HG03025 (cell line): ENCODE data around the gene CBX1.
"Not testable (repeated sequence)": the region's sequence is repeated elsewhere in the genome, so short reads cannot be mapped to it uniquely, and the experiment has no call there.

Experiments used
- ATAC-seq: cut with Tn5 transposase; IDR thresholded peaks from one replicate; pipeline ENCODE4 v1.9.1; 2021; ENCODE audit warnings: mild to moderate bottlenecking, moderate library complexity; ENCODE audit not compliant: unreplicated experiment, low FRiP score

CBX1 gene

DNA sequence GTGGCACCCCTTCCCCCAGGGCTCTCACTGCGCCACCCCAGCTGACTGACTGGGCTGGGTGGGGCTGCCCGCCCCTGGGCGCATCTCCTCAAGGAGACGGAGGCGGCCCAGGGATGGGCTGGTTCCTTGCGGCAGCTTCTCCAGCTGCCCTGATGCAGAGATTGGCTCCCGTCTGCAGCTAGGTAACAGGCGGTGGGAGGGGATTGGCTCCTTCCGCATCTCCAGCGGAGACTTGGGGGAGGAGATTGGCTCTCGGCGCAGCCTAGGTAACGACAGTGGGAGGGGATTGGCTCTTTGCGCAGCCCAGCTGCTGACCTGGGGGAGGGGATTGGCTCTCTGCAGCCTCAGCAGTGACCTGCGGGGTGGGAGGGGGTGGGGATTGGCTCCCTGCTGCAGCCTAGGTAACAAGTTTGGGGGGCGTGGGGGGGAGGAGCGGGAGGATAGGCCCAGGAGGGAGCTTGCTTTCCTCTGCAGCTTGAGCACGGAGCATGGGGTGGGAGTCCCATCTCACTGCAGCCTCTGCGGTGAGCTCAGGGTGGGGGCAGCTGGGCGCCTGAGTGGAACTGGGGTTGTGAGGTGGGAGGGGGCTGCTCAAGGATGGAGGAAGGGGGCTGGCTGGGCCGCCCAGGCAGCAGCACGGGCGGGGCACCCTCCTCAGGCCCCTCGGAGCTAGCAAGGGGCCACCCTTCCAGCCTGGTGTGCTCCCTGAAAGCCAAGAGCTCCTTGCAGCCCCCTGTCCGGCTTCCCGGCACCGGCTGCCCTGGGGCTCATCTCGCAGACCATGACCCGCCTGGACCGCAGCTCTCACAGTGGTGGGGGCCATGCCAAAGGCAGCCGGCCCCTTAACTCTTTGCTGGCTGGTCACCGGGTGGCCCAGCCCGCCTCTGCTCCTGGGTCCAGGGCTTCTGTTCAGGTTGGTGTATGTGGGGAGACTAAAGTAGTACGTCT, 46.8 kb downstream of the CBX1 start:
- ATAC-seq = no peak

DNA sequence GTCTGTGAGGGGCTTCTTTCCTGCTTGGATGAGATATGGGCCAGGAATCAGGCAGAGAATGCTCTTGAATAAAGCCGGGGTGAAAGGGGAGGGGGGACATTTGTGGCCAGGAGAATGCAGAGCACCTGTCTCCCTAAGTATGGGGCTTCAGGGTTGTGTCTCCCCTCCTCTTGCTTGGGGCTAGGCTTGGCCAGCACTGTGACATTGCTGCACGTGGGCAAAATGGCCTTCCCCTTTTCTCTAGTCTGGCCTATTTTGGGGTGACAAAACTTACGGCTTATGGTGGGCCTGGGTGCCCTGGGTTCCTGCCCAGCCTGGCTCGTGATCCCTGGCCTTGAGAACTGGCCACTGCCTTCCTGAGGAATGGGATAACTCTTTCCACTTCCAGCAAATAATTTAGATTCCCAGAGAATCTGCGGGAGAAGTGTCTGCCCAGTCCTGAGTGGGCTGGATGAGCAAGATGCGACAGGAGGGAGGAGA, 47.5 kb downstream of the CBX1 start:
- ATAC-seq = no peak

DNA sequence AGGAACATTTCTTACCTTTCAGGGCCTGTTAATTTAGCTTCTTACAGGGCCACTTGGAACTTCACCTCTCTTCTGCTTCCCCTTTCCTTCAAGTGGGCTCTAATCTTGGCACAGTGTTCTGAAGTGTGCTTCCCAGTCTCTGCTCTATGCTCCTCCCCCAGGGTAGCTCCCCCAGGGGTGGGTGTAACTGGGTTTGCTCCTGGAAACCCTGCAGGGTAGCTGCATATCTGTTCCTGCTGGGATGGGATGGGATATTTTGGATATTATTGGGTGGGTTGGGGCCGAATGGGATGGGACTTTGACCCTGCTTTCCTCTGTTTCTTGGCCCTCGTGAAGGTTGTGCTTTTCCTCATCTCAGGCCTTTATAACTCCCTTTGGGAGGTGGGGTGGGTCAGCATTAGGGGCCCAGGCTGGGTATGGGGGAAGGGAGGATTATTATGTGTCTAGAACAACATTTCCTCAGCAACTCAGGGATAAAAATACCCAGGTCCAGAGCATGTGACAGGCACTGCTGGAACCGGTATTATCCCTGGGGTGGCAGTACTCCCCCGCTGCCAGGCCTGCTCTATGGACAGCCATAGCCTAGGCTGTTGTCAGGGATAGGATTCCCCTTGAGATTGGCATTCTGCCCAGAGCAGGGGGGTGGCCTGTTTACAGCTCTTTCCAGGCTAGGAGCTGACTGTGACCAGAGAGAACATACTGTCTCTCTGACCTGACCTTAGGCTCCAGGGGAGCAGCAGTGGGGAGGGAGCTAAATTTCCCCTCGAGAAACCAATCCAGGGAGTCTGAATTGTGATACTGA, 48.1 kb downstream of the CBX1 start:
- no peak for ATAC-seq

DNA sequence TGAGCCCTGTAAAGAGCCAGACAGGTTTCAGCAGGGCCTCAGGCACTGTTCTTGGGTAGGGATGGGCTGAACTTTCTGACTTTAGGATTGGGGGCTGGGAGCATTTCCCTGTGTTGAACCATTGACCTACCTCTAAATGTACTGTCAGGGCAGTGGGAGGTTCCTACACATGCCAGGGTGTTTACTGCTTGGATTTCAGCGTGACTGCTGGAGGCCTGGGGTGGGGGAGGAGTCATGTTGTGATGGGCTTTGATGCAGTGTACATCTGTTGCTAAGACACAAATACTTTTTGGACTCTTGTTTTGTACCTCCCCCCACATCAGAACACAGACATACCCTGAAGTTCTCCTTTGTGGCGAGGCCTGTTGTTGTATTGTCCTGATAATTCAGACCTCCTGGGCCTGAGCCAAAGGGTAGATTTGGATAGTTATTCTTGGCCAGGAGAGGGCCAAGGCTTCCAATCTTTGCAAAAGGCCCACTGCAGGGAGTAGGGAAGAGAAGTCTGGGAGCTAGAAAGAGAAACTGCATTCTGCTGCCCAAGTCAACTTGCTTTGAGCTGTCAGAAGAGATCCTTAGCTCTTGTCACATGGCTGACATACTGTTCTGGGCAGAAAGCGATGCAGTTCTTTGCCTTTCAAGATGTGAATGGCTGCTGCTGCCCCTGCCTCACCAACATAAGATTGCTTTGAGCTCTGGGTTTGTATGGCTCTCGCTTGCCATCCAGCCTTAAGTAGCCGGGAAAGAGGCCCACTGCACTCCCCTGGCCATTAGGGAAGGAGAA, 49.4 kb downstream of the CBX1 start:
- ATAC-seq = no peak

DNA sequence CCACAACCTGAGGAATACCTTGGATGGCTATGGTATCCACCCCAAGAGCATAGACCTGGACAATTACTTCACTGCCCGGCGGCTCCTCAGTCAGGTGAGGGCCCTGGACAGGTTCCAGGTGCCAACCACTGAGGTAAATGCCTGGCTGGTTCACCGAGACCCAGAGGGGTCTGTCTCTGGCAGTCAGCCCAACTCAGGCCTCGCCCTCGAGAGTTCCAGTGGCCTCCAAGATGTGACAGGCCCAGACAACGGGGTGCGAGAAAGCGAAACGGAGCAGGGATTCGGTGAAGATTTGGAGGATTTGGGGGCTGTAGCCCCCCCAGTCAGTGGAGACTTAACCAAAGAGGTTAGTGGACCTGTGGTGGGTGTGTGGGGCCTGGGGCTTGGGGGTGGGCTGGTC, 50.0 kb downstream of the CBX1 start:
- no peak for ATAC-seq

DNA sequence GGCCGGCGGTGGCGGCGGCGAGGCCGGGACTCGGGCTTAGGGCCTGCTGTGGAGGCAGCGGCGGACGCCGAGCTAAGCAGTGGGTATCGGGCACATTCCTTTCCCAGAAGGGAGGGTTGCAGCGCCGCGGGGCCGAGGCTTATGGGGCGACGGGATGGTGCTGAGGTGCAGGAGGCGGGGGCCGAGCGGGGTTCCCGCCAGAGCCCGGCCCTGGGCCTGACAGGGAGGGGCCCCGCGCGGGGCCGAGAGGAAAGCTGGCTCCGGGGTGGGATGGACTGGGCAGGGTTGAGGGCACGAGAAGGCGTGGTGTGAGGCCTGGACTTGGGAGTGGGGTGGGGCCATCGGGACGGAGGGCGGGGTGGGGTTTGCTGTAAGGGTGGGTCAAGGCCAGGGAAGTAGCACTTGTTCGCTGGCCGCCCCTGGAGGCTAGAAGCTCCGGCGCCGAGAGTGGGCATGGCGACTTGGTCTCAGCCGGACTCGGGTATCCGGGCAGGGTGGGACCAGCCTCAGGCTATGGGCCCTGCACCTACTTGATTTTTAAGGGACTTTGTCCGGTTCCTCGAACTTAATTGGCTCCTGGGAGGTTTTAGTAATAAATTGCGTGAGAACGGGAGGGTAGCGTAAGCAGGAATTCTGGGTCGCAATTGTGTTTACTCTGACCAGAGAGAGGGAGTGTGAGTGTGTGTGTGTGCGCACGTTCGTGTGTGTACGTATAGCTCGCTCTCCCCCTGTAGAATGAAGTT, 52.7 kb downstream of the CBX1 start:
- ATAC-seq = peak; percentile 39

DNA sequence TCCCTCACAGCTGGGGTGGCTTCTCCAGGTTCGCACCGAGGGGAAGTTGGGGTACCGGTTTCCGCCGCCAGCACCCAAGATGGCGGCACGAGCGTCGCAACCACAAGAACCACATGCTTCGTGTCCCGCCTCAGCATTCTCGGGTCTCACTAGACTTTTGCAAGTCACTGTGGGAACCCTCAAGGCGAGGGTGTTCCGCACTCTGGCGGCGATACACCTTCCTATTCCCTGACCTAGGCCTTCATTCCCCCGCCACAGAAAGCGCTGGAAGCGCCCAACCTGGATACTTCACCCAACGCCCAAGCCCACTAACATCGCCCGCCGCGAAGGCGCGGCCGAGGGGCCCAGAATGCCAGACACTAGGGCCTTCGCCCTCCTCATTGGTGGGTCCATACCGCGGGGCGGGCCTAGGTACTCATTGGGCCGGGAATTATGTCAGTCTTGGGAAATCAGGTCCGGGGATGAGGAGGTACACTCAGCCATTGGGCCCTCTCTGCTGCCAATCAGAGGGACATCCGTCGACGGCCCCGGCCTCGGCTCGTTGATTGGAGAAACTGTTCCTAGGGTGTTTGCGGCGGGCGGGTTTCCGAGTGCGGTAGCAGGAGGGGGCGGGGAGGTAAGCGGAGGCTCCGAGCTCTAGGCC, 53.4 kb downstream of the CBX1 start, which contains the start of gene NFE2L1:
TSS of gene NFE2L1 (plus strand) at position 619 of the 643 bp plus-strand sequence. CDS start 2,760 bp downstream, outside the sequence.
- ATAC-seq = peak; percentile 90

DNA sequence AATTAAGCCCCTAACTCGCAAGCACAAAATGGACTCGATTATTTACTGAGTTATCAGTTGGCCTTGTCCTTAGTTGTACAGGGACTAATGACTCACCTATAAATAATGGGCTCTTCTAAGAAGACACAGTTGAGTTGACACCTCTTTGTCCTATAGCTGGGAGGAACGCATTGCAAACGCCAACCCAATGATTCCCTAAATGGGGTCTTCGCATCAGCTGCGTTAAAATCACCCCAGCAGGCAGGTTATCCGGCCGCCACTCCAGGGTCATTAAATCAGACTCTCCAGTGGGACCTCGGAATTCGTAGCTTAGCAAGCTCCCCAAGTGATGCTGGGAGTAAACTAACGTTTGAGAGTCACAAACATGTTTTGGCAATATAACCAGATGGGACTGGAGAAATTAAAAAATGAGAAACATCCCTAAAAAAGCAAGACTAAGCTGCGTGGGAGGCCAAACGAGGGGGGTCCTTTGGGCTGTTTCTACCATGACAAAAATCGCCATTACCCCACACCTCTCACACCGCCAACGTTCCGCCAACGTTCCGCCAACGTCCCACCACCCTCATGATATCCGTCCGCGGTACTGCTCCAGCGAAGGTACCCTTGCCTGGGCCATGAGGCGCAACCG, 54.1 kb downstream of the CBX1 start:
- ATAC-seq = no peak

DNA sequence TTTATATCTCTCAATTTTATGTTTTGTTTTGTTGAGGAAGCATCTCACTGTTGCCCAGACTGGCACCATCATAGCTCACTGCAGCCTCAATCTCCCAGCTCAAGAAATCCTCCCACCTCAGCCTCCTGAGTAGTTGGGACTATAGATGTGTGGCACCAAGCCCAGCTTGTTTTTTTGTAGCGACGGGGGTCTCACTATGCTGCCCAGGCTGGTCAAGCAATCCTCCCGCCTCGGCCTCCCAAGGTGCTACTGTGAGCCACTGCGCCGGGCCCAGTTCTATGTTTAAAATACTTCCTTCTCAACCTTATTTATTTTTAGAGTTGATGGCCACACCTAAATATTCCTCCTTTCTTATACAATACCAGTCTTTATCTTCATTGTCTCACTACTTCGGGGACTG, 55.0 kb downstream of the CBX1 start:
- ATAC-seq = no peak

DNA sequence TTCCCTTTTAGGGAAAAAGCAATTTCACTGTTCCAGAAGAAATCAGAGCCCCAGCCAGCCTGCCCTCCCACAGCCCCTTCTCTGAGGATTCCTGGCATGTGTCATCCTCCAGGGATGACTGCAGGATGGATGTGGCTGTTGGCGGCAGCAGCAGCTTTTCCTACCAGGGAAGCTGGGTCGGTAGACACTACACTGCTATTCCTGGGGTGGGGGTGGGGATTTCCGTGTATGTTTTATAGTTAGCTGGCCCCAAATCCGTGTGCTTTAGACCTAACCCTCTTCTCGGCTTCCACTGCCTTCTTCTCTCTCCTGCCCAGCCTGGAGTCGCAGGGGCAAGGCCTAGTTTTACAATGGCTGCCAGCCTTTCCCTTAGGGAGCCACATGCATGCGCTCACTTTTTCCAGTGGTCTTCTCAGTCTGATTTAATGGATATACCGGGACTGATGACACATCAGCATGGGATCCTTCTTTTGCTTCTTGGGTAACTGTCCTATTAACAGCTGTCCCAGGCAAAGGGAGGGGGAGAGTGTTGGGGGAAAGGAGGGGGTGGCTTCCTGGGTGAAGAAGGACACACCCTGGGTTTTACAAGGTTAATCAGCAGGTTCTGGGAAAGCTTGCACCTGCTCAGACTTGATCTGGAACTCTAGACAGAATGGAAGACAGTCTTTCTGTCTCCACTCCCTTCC, 55.8 kb downstream of the CBX1 start:
- ATAC-seq = no peak

DNA sequence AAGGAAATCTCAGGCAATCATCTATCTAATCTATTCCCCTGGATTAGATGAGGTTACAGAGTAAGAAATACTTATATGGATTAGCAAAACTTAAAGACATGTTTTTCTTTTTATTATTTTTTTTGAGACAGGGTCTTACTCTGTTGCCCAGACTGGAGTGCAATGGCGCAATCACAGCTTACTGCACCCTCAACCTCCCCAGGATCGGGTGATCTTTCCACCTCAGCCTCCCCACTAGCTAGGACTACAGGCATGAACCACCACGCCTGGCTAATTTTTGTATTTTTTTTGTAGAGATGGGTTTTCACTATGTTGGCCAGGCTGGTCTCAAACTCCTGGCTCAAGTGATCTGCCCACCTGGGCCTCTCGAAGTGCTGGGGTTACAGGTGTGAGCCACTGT, 56.4 kb downstream of the CBX1 start:
- no peak for ATAC-seq

DNA sequence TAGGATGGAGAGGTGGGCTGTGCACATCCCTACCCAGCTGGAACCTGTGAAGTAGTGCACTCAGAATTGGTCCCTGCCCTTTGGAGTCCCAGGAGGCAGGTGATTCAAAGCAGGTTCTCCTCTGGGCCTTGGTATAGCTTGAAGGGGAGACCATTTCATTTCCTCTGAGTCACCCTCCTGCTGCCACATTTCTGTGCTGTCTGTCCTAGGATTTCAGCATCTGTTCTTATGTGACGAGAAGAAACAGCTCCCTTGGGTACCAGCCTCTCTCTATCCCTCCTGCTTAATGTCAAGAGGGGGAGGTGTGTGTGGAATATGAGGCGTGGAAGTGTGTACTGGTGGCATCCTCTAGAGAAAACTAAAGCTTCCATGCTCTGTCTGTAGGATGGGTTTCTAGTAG, 58.1 kb downstream of the CBX1 start:
- no peak for ATAC-seq

DNA sequence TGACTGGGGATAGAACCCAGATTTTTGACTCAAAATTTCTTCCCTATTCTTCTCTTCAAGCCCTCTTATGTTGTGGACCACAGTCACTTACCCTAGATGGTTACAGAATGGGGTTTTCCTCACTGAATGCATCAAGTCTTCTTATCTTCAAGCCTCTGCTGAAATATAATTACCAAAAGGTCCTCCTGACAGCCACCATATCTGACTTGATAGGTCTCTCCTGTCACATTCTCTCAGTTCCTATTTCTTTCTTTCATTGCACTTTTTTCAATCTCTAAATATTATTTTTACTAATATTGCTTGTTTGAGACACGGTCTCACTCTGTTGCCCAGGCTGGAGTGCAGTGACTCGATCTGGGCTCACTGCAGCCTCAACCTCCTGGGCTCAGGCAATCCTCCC, 62.6 kb downstream of the CBX1 start:
- no peak for ATAC-seq

DNA sequence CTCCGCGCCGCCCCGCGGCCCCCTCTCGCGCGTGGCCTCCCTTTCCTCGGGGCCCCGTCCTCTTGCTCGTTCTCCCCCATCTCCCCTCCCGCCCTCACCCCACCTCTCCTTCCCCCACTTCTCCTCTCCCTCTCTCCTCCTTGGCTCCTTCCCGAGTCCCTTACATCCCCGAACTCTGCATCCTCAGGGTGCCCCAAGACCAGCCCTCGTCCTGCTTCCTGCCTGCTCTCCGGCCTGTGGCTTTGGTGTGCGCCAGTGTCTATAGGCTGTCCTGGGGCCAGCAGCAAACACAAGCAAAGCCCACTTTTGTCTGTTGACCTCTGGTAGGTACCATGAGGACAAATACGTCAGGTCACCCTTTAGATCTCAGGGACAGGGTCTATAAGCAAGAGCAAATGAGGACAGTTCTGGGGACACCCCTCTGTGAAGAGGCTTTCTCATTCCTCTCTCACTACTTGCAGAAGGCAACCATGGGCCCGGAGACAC, 63.4 kb downstream of the CBX1 start:
- no peak for ATAC-seq

DNA sequence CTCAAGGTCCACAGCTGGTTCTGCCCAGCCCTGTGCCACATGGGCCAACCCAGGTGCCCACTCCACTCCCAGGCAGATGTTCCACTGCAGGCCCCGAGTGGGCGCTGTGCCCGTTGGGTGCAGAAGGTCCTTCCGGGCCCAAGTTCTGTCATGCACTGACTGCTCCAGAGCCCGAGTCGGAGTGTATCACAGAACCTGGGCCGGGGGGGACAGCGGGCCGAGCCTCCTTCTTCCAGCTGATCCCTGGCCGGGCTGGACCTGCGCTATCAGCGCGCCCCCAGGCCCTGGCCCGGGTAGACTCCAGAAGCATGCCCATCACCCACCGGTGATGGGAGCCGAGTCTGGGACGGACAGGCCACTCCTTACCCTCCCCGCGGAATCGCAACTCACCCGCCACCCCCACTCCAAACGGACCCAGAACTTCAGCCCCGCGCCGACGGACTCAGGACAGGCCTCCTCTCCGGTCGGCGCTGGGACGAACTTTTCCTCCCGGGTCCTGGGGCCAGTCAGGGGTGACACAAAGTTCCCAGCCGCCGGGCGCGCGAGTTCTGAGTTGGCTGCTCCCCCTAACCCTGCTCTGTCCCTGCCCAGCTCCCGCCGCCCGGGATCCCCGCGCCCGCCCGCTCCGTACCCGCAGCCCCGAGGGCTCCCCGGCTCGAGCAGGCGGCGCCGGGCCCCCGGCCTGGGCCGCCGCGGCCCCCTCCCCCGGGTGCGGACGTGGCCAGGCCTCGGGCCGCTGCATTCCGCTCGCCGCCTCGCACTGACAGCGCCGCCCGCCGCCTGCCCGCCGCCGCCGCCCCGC, 64.0 kb downstream of the CBX1 start, which contains the start of gene COPZ2:
TSS of gene COPZ2 (minus strand) at position 762 of the 802 bp plus-strand sequence. CDS start at position 742, 20 bp downstream.
- ATAC-seq = no peak

DNA sequence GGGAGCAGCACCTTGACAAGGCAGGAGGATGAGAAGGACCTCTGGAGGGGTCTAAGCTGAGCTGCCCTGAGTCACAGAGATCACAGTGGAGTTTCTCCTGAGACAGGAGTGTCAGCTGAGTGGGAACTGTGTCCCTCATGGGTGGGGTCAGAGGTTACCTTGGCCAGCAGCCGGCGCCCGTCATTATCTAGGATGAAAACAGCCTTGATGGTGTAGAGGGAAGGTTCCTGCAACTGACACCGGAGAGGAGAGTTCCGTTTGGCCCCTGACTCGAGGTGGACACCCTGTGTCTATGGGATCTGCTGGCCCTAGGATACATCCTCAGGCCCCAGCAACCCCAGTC, 64.6 kb downstream of the CBX1 start:
- ATAC-seq = no peak

DNA sequence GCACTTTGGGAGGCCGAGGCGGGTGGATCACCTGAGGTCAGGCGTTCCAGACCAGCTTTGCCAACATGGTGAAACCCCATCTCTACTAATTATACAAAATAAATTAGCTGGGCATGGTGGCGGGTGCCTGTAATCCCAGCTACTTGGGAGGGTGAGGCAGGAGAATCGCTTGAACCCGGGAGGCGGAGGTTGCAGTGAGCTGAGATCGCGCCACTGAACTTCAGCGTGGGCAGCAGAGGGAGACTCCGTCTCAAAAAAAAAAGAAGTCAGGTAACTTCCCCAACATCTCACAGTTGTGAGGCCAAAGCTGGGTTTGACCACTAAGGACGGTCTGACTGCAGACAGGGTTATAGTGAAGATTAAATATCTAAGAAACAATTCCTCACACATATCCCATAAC, 66.5 kb downstream of the CBX1 start:
- not testable (repeated sequence) for ATAC-seq
